HCT116 (cell line): ENCODE data around the gene ABHD12. TPM values are rescaled to one million over a fixed set of nuclear protein-coding genes. Genes with fewer than 3 reads are reported as not detected.

Source experiments
- ATAC-seq: fragments of 200-7000 bp; cut with Tn5 transposase; 2 replicates; pipeline ENCODE4 v1.9.1; 2020; ENCODE audit warnings: mild to moderate bottlenecking, moderate library complexity
- BruUV-seq: library from RNA; stranded (reverse); fragments of 400-500 nt; replicated peaks from 2 replicates; lab custom pipeline; 2021; lab: Mats Ljungman, UMichigan
- CTCF ChIA-PET: fragments of 300-600 bp; sonication (Branson Sonifier 250); formaldehyde crosslinking; loops from one replicate; lab custom pipeline; 2021; ENCODE audit warnings: antibody characterized with exemption; lab: Charles Lee
- POLR2A ChIA-PET: fragments of 300-600, 350-600 bp; sonication (Branson Sonifier 250); formaldehyde crosslinking; loops from one replicate; lab custom pipeline; 2021; ENCODE audit warnings: antibody characterized with exemption; lab: Charles Lee
- RAD21 ChIA-PET, 2 experiments: fragments of 300-600 bp; sonication (Branson Sonifier 250); formaldehyde crosslinking; loops; one replicate each; lab custom pipeline; 2023; ENCODE audit warnings: low total read pairs in 2 of 2; ENCODE audit not compliant: uncharacterized antibody in 2 of 2, unreplicated experiment in 2 of 2, low non-redundant PET in 1 of 2; lab: Charles Lee
- DNase-seq: peaks from one replicate; pipeline ENCODE4 v3.0.0-alpha.2; 2010; ENCODE audit warnings: low read depth, low spot score
- H2AFZ ChIP-seq: fragments of 200-600 bp; shearing (Covaris generic), sonication (generic); 2 replicates; pipeline ENCODE4 v1.6.1; 2017; ENCODE audit warnings: low read depth, mixed run types, mixed read lengths, antibody characterized with exemption, low read length; ENCODE audit not compliant: poor library complexity, severe bottlenecking
- H3K27ac ChIP-seq: 2 replicates; pipeline ENCODE4 v1.5.1; 2012; ENCODE audit warnings: low read depth, low read length
- H3K27me3 ChIP-seq: fragments of 200-600 bp; sonication (generic); 2 replicates; pipeline ENCODE4 v1.6.1; 2016; ENCODE audit warnings: mixed run types, low read length, mixed read lengths; ENCODE audit not compliant: insufficient read depth
- H3K36me3 ChIP-seq, 2 experiments: fragments of 200-500 bp in 1 of 2; fragments of 200-600 bp in 1 of 2; sonication (Bioruptor generic) in 1 of 2; sonication (generic) in 1 of 2; 2 replicates each; pipeline versions ENCODE4 v1.5.1 to v1.6.1; 2014 to 2016; ENCODE audit warnings: low read length in 2 of 2, inconsistent platforms in 1 of 2, mixed read lengths in 1 of 2, mixed run types in 1 of 2; ENCODE audit not compliant: insufficient read depth in 2 of 2, control insufficient read depth in 1 of 2
- H3K4me1 ChIP-seq, 2 experiments: fragments of 200-600 bp in 1 of 2; sonication (generic) in 1 of 2; 2 replicates each; pipeline versions ENCODE4 v1.5.1 to v1.6.1; 2012 to 2017; ENCODE audit warnings: low read length in 2 of 2, inconsistent platforms in 1 of 2, mild to moderate bottlenecking in 1 of 2, mixed read lengths in 1 of 2, mixed run types in 1 of 2, moderate library complexity in 1 of 2; ENCODE audit not compliant: insufficient read depth in 2 of 2, control insufficient read depth in 1 of 2
- H3K4me2 ChIP-seq: fragments of 200-600 bp; sonication (generic); 2 replicates; pipeline ENCODE4 v1.6.1; 2017; ENCODE audit warnings: mixed run types, low read length, mixed read lengths
- H3K4me3 ChIP-seq, 2 experiments: fragments of 200-600 bp in 1 of 2; sonication (generic) in 1 of 2; replicated peaks in 1 of 2; 2 replicates each; pipeline ENCODE4 v1.5.1; 2011 to 2016; ENCODE audit warnings: low read length in 2 of 2, control low read depth in 1 of 2, low read depth in 1 of 2, mild to moderate bottlenecking in 1 of 2, mixed read lengths in 1 of 2, mixed run types in 1 of 2
- H3K79me2 ChIP-seq: fragments of 200-600 bp; sonication (generic); 2 replicates; pipeline ENCODE4 v1.6.1; 2017; ENCODE audit warnings: mild to moderate bottlenecking, mixed run types, low read length, moderate library complexity, mixed read lengths; ENCODE audit not compliant: insufficient read depth
- H3K9ac ChIP-seq: fragments of 200-600 bp; sonication (generic); 2 replicates; pipeline ENCODE4 v1.6.1; 2016; ENCODE audit warnings: low read length, mixed read lengths
- H3K9me2 ChIP-seq: fragments of 200-600 bp; sonication (generic), shearing (Covaris generic); 2 replicates; pipeline ENCODE4 v1.6.1; 2017; ENCODE audit warnings: mixed run types, mild to moderate bottlenecking, moderate library complexity; ENCODE audit not compliant: insufficient read depth
- H3K9me3 ChIP-seq, 2 experiments: fragments of 200-500 bp in 1 of 2; fragments of 200-600 bp in 1 of 2; sonication (Bioruptor generic) in 1 of 2; sonication (generic) in 1 of 2; 2 replicates each; pipeline ENCODE4 v1.6.1; 2014 to 2017; ENCODE audit warnings: low read length in 2 of 2, mixed read lengths in 2 of 2, inconsistent platforms in 1 of 2, low read depth in 1 of 2, mild to moderate bottlenecking in 1 of 2, mixed run types in 1 of 2, moderate library complexity in 1 of 2; ENCODE audit not compliant: control insufficient read depth in 1 of 2, insufficient read depth in 1 of 2
- H4K20me1 ChIP-seq: fragments of 200-600 bp; sonication (generic), shearing (Covaris generic); 2 replicates; pipeline ENCODE4 v1.6.1; 2017; ENCODE audit warnings: mixed run types, mild to moderate bottlenecking, moderate library complexity; ENCODE audit not compliant: insufficient read depth
- ATF3 ChIP-seq: IDR thresholded peaks from 2 replicates; pipeline ENCODE4 v1.6.1; 2012
- CBX3 ChIP-seq: IDR thresholded peaks from 2 replicates; pipeline ENCODE4 v1.6.1; 2012; ENCODE audit warnings: low read depth
- CEBPB ChIP-seq: IDR thresholded peaks from 2 replicates; pipeline ENCODE4 v1.6.1; 2012; ENCODE audit warnings: low read depth
- CTCF ChIP-seq, 3 experiments: fragments of 200-600 bp in 1 of 3; sonication (generic) in 1 of 3; IDR thresholded peaks in 2 of 3; conservative IDR thresholded peaks in 1 of 3; 2 replicates each; pipeline ENCODE4 v1.5.1; 2012 to 2017; ENCODE audit warnings: low read depth in 2 of 3, low read length in 2 of 3, antibody characterized with exemption in 1 of 3, borderline replicate concordance in 1 of 3, control low read depth in 1 of 3, mild to moderate bottlenecking in 1 of 3, mixed read lengths in 1 of 3, mixed run types in 1 of 3, moderate library complexity in 1 of 3; ENCODE audit not compliant: insufficient read depth in 1 of 3
- EGR1 ChIP-seq: IDR thresholded peaks from 2 replicates; pipeline ENCODE4 v1.6.1; 2012; ENCODE audit warnings: low read depth
- EZH2 ChIP-seq: fragments of 200-600 bp; sonication (generic); IDR thresholded peaks from 2 replicates; pipeline ENCODE4 v1.6.1; 2017; ENCODE audit warnings: antibody characterized with exemption, mixed run types
- FOSL1 ChIP-seq: IDR thresholded peaks from 2 replicates; pipeline ENCODE4 v1.6.1; 2012; ENCODE audit warnings: low read depth
- JUND ChIP-seq: IDR thresholded peaks from 2 replicates; pipeline ENCODE4 v1.6.1; 2012
- MAX ChIP-seq: IDR thresholded peaks from 2 replicates; pipeline ENCODE4 v1.6.1; 2012
- POLR2A ChIP-seq: IDR thresholded peaks from 2 replicates; pipeline ENCODE4 v1.7.0; 2011; ENCODE audit warnings: borderline replicate concordance; ENCODE audit not compliant: insufficient read depth, insufficient read length; ENCODE audit errors: extremely low read depth
- POLR2AphosphoS5 ChIP-seq: IDR thresholded peaks from 2 replicates; pipeline ENCODE4 v1.6.1; 2011; ENCODE audit warnings: mild to moderate bottlenecking, low read depth, low read length, moderate library complexity
- RAD21 ChIP-seq: IDR thresholded peaks from 2 replicates; pipeline ENCODE4 v1.6.1; 2012; ENCODE audit warnings: low read depth, mild to moderate bottlenecking
- SIN3A ChIP-seq: IDR thresholded peaks from 2 replicates; pipeline ENCODE4 v1.6.1; 2012; ENCODE audit warnings: low read depth
- ZBTB33 ChIP-seq: IDR thresholded peaks from 2 replicates; pipeline ENCODE4 v1.6.1; 2011; ENCODE audit warnings: mild to moderate bottlenecking, low read length, moderate library complexity; ENCODE audit not compliant: insufficient replicate concordance; ENCODE audit errors: extremely low read depth
- ZFX ChIP-seq: fragments of 450-650 bp; IDR thresholded peaks from 2 replicates; pipeline ENCODE4 v1.6.1; 2017
- intact Hi-C: fragments of 100-400 bp; cut with micrococcal nuclease; formaldehyde crosslinking; loops from 2 replicates; pipeline ENCODE4 v1.10.0; 2022
- total RNA-seq: library from RNA; stranded (reverse); gene quantifications from one replicate; pipeline ENCODE4 v1.2.1, GENCODE V29; 2021; ENCODE audit not compliant: unreplicated experiment

Gene ABHD12
- total RNA-seq, 1 experiment from 2014 or later = 31.7 TPM

GRCh38 chr20:25355866-25356265 lies 34.8 kb downstream of the ABHD12 start:
- H3K4me2 ChIP-seq = no peak overlapping the region
- H3K36me3 ChIP-seq = no peaks in the 10 kb centered on the region
- no peaks in the 10 kb centered on the region for H4K20me1 ChIP-seq
- no peak for TF ChIP-seq POLR2AphosphoS5
- TF ChIP-seq EZH2 = no peak
- TF ChIP-seq CEBPB = no peak
- TF ChIP-seq RAD21 = no peak
- no peak for TF ChIP-seq ATF3
- TF ChIP-seq SIN3A = no peak
- TF ChIP-seq ZFX = no peak
- TF ChIP-seq ZBTB33 = no peak
- TF ChIP-seq MAX = no peak
- no peak for TF ChIP-seq EGR1
- TF ChIP-seq FOSL1 = no peak
- no peak for TF ChIP-seq CTCF (IDR thresholded peaks at IDR 0.05 in 2 of 3, conservative IDR thresholded peaks at IDR 0.05 in 1 of 3; ENCODE audit: borderline replicate concordance in 1 of 3, insufficient read depth in 1 of 3, low read depth in 2 of 3, low read length in 2 of 3)
- no peak for TF ChIP-seq JUND
- TF ChIP-seq CBX3 = no peak
- no peak for TF ChIP-seq POLR2A
- no peaks in the 10 kb centered on the region for H3K9me3 ChIP-seq
- no TSS peak for BruUV-seq
- no peak overlapping the region for H3K27ac ChIP-seq
- no peak overlapping the region for H3K9ac ChIP-seq
- no peak for ATAC-seq
- no peak overlapping the region for H3K4me3 ChIP-seq
- H3K9me2 ChIP-seq = no peaks in the 10 kb centered on the region
- ChIA-PET CTCF (no interaction called here), POLR2A (no interaction called here), RAD21 (no interaction called here)
- intact Hi-C loops = no loop called here
- H3K27me3 ChIP-seq = no peaks in the 10 kb centered on the region
- peaks cover 11% of the 10 kb centered on the region in 2 experiments for H3K4me1 ChIP-seq
- no peak for DNase-seq
- no peak overlapping the region for H2AFZ ChIP-seq
- H3K79me2 ChIP-seq = peaks cover 15% of the 10 kb centered on the region
